Muscle of leg (tissue), 11 donors: ENCODE measurements around the gene SPEF1. TPM values are rescaled to one million over a fixed set of nuclear protein-coding genes. Genes with fewer than 3 reads are reported as not detected.

Source experiments
- DNase-seq: peaks from one replicate; pipeline ENCODE4 v3.0.0; 2013
- H3K27ac ChIP-seq: one replicate; pipeline ENCODE4 v1.5.1; 2013; ENCODE audit warnings: mild to moderate bottlenecking, low read length, control low read depth
- H3K27me3 ChIP-seq: one replicate; pipeline ENCODE4 v1.6.1; 2013; ENCODE audit warnings: low read length; ENCODE audit not compliant: control insufficient read depth, insufficient read depth
- H3K36me3 ChIP-seq: one replicate; pipeline ENCODE4 v1.6.1; 2013; ENCODE audit warnings: low read length; ENCODE audit not compliant: control insufficient read depth, insufficient read depth
- H3K4me1 ChIP-seq: one replicate; pipeline ENCODE4 v1.6.1; 2013; ENCODE audit warnings: low read length; ENCODE audit not compliant: control insufficient read depth, insufficient read depth
- H3K4me3 ChIP-seq: one replicate; pipeline ENCODE4 v1.5.1; 2013; ENCODE audit warnings: low read length, control low read depth
- H3K9me3 ChIP-seq: replicated peaks from 2 replicates; pipeline ENCODE4 v1.6.1; 2013; ENCODE audit warnings: low read depth, low read length; ENCODE audit not compliant: control insufficient read depth
- WGBS: methylation state at CpG from one replicate; pipeline ENCODE4 v1.1.5; 2013; ENCODE audit warnings: missing lambda C conversion rate; ENCODE audit not compliant: insufficient coverage; 5-methylcytosine and 5-hydroxymethylcytosine counted together
- polyA plus RNA-seq, 8 donors: library from polyadenylated mRNA; unstranded; fragments of 120-200 nt; gene quantifications; one replicate each; pipeline versions ENCODE4 v1.2.1 to v1.2.3, GENCODE V29; 2013; ENCODE audit warnings: inconsistent platforms in 1 of 8, low replicate concordance in 1 of 8; ENCODE audit not compliant: insufficient read length in 8 of 8, insufficient read depth in 1 of 8
- total RNA-seq: library from RNA; stranded (reverse); fragments of 120-200 nt; gene quantifications from one replicate; pipeline ENCODE4 v1.2.4, GENCODE V29; 2013

The SPEF1 gene
- total and polyA plus RNA-seq, 9 donors, result 0.09 to 0.21 (median 0.12) TPM; not detected in 6

- no peak overlapping the region for H3K4me3 ChIP-seq
- peaks cover 43% of the 10 kb centered on the region for H3K36me3 ChIP-seq
- peak overlapping the region; percentile 69 for H3K27ac ChIP-seq
- WGBS, result no CpG with 5 or more reads among the region's 7 CpGs
- H3K4me1 ChIP-seq, result peaks cover 19% of the 10 kb centered on the region
- H3K27me3 ChIP-seq, result no peaks in the 10 kb centered on the region
- no peak for DNase-seq
- H3K9me3 ChIP-seq, result no peaks in the 10 kb centered on the region
Observed at GRCh38 chr20:3739926-3740451, 41.3 kb downstream of the SPEF1 start.

GRCh38 chr20:3739054-3739925 lies 42.0 kb downstream of the SPEF1 start:
- H3K9me3 ChIP-seq, result no peaks in the 10 kb centered on the region
- H3K4me1 ChIP-seq, result peaks cover 25% of the 10 kb centered on the region
- peak overlapping the region; percentile 69 for H3K27ac ChIP-seq
- H3K27me3 ChIP-seq, result no peaks in the 10 kb centered on the region
- H3K36me3 ChIP-seq, result peaks cover 37% of the 10 kb centered on the region
- H3K4me3 ChIP-seq, result no peak overlapping the region
- DNase-seq, result peak; percentile 37
- WGBS, result 54% methylated on average over 17 of the region's 19 CpGs

- 50% methylated on average over 6 of the region's 11 CpGs for WGBS
- Histone ChIP-seq H3K27ac (no peak overlapping the region), H3K4me3 (no peak overlapping the region), H3K9me3 (no peaks in the 10 kb centered on the region), H3K27me3 (no peaks in the 10 kb centered on the region), H3K4me1 (peaks cover 32% of the 10 kb centered on the region), H3K36me3 (peaks cover 32% of the 10 kb centered on the region)
- no peak for DNase-seq
Observed at GRCh38 chr20:3738111-3739053, 42.9 kb downstream of the SPEF1 start.

GRCh38 chr20:3735768-3736167 lies 45.5 kb downstream of the SPEF1 start:
- 40% methylated on average over 1 of the region's 4 CpGs for WGBS
- Histone ChIP-seq H3K36me3 (peaks cover 26% of the 10 kb centered on the region), H3K4me1 (peaks cover 52% of the 10 kb centered on the region), H3K4me3 (no peak overlapping the region), H3K9me3 (no peaks in the 10 kb centered on the region), H3K27me3 (peaks cover 4% of the 10 kb centered on the region), H3K27ac (no peak overlapping the region)
- no peak for DNase-seq

GRCh38 chr20:3734111-3734843 lies 47.0 kb downstream of the SPEF1 start:
- 52% methylated on average over 8 of the region's 12 CpGs for whole genome bisulfite sequencing
- H3K36me3 ChIP-seq, result peaks cover 18% of the 10 kb centered on the region
- H3K27ac ChIP-seq, result peak overlapping the region; percentile 13
- peak; percentile 47 for DNase-seq
- H3K4me3 ChIP-seq, result peak overlapping the region; percentile 65
- H3K27me3 ChIP-seq, result peaks cover 4% of the 10 kb centered on the region
- no peaks in the 10 kb centered on the region for H3K9me3 ChIP-seq
- peaks cover 53% of the 10 kb centered on the region for H3K4me1 ChIP-seq

- H3K9me3 ChIP-seq, result no peaks in the 10 kb centered on the region
- H3K4me1 ChIP-seq, result peaks cover 50% of the 10 kb centered on the region
- peak; percentile 61 for DNase-seq
- peak overlapping the region; percentile 65 for H3K4me3 ChIP-seq
- H3K27me3 ChIP-seq, result peaks cover 9% of the 10 kb centered on the region
- WGBS, result 38% methylated on average over 16 of the region's 20 CpGs
- H3K36me3 ChIP-seq, result peaks cover 11% of the 10 kb centered on the region
- H3K27ac ChIP-seq, result peak overlapping the region; percentile 71
Observed at GRCh38 chr20:3733119-3733995, 47.9 kb downstream of the SPEF1 start.

GRCh38 chr20:3732327-3733118 lies 48.7 kb downstream of the SPEF1 start, which contains the start of gene HSPA12B:
HSPA12B (plus strand) TSS chr20:3732685; CDS start chr20:3738675, 5,990 bp downstream.
- peak; percentile 85 for DNase-seq
- H3K27ac ChIP-seq, result peak within 1 kb of the TSS; percentile 71
- peaks cover 10% of the 10 kb centered on the region for H3K27me3 ChIP-seq
- H3K9me3 ChIP-seq, result no peaks in the 10 kb centered on the region
- H3K4me1 ChIP-seq, result peaks cover 51% of the 10 kb centered on the region
- H3K36me3 ChIP-seq, result peaks cover 11% of the 10 kb centered on the region
- whole genome bisulfite sequencing, result 1% methylated on average over 43 of the region's 67 CpGs
- H3K4me3 ChIP-seq, result peak within 1 kb of the TSS; percentile 65

GRCh38 chr20:3731944-3732326 lies 49.3 kb downstream of the SPEF1 start:
- no peaks in the 10 kb centered on the region for H3K9me3 ChIP-seq
- H3K4me3 ChIP-seq, result peak overlapping the region; percentile 22
- peak; percentile 42 for DNase-seq
- WGBS, result 29% methylated on average over 12 of the region's 16 CpGs
- peak overlapping the region; percentile 45 for H3K27ac ChIP-seq
- peaks cover 57% of the 10 kb centered on the region for H3K4me1 ChIP-seq
- H3K27me3 ChIP-seq, result peaks cover 10% of the 10 kb centered on the region
- H3K36me3 ChIP-seq, result peaks cover 11% of the 10 kb centered on the region
